Adrenal gland (tissue), 12 donors: ENCODE results near the gene MRPL44. TPM values are rescaled to one million over a fixed set of nuclear protein-coding genes. Genes with fewer than 3 reads are reported as not detected.
"Not testable (repeated sequence)": the region's sequence is repeated elsewhere in the genome, so short reads cannot be mapped to it uniquely, and the experiment has no call there.

Experiments used
- DNase-seq, 7 donors: peaks; one replicate each; pipeline ENCODE4 v3.0.0-alpha.2; 2019 to 2020
- H3K27ac ChIP-seq, 5 donors: fragments of 200-600 bp; sonication (generic) in 4 of 5; 1 replicate in 3 of 5; 2 replicates in 2 of 5; pipeline versions ENCODE4 v1.5.1 to v1.8.0; 2016 to 2020; ENCODE audit warnings: mild to moderate bottlenecking in 1 of 5
- H3K27me3 ChIP-seq: fragments of 200-600 bp; 2 replicates; pipeline ENCODE4 v1.8.0; 2021
- H3K36me3 ChIP-seq, 2 donors: fragments of 200-600 bp; replicated peaks in 1 of 2; 1 replicate in 1 of 2; 2 replicates in 1 of 2; pipeline versions ENCODE4 v1.5.1 to v1.8.0; 2018 to 2022
- H3K4me1 ChIP-seq, 2 donors: fragments of 200-600 bp; replicated peaks in 1 of 2; 1 replicate in 1 of 2; 2 replicates in 1 of 2; pipeline versions ENCODE4 v1.5.1 to v1.8.0; 2018 to 2021
- H3K4me3 ChIP-seq, 4 donors: fragments of 200-600 bp; sonication (generic) in 3 of 4; one replicate each; pipeline ENCODE4 v1.5.1; 2016 to 2018
- H3K9me3 ChIP-seq, 3 donors: fragments of 200-600 bp; sonication (generic) in 1 of 3; replicated peaks in 1 of 3; 1 replicate in 2 of 3; 2 replicates in 1 of 3; pipeline versions ENCODE4 v1.5.1 to v1.8.0; 2016 to 2021
- CTCF ChIP-seq, 6 experiments: fragments of 450-650 bp in 4 of 6; fragments of 200-600 bp in 2 of 6; sonication (generic) in 1 of 6; IDR thresholded peaks; 1 replicate in 5 of 6; 2 replicates in 1 of 6; pipeline versions ENCODE4 v1.5.1 to v1.8.0; 2016 to 2021; ENCODE audit warnings: antibody characterized with exemption in 6 of 6, mild to moderate bottlenecking in 2 of 6, moderate library complexity in 1 of 6
- POLR2A ChIP-seq, 2 donors: fragments of 450-650 bp; IDR thresholded peaks; one replicate each; pipeline ENCODE4 v1.6.1; 2017; ENCODE audit warnings: antibody characterized with exemption in 2 of 2, mild to moderate bottlenecking in 2 of 2, moderate library complexity in 1 of 2
- WGBS, 4 donors: extraction: QIAGEN DNeasy Blood & Tissue Kit in 2 of 4; methylation state at CpG; one replicate each; pipeline versions ENCODE4 v1.1.5 to v1.1.7; 2013 to 2017; 5-methylcytosine and 5-hydroxymethylcytosine counted together
- intact Hi-C, 2 donors: fragments of 100-400 bp; cut with DNase I; formaldehyde crosslinking; loops; one replicate each; pipeline versions ENCODE4 v1.14.1 to v1.15.0; 2022 to 2023
- polyA plus RNA-seq, 3 donors: library from polyadenylated mRNA; stranded (reverse); fragments of 200-250 nt in 2 of 3; fragments of 350-450 nt in 1 of 3; fragmentation: Illumina TruSeq in 1 of 3; extraction: RNeasy Lipid Tissue Mini Kit (QIAGEN cat#74804) in 1 of 3; gene quantifications; one replicate each; pipeline ENCODE4 v1.2.3, GENCODE V29; 2013 to 2014
- total RNA-seq, 9 donors: library from RNA; depleted of rRNA in 4 of 9; stranded (reverse); fragments of >200 nt in 4 of 9; fragments of 120-200 nt in 1 of 9; fragmentation: NEBNext Ultra II Directional in 1 of 9; extraction: Animal tissue kit (Norgen Biotek cat#: 25700) in 1 of 9; gene quantifications; one replicate each; pipeline versions ENCODE4 v1.1.0 to v1.2.4, GENCODE V29; 2013 to 2023
- donor health status: healthy with polysubstance abuse.
- donor health status: Bipolar disorder and iron deficiency.
- donor health status: DM: yes; HTN: yes; CAD: no.
- donor health status: DM: no; HTN: no; CAD: no.
- donor health status: DM: no; HTN: no; CAD: no.
- donor health status: DM: yes; HTN: yes; CAD: no.

The MRPL44 gene
- total and polyA plus RNA-seq, 12 donors: 11.7 to 99.2 (median 38.0) TPM

GRCh38 chr2:223937535-223937934 lies 19.7 kb upstream of the MRPL44 start:
- H3K36me3 ChIP-seq: no peaks in the 10 kb centered on the region
- intact Hi-C loops: no loop called here

GRCh38 chr2:223939438-223939837 lies 17.8 kb upstream of the MRPL44 start:
- DNase-seq, H3K9me3 ChIP-seq, H3K27ac ChIP-seq, H3K36me3 ChIP-seq, H3K4me3 ChIP-seq, H3K27me3 ChIP-seq, intact Hi-C loops: not testable (repeated sequence)
- WGBS, 4 donors: 60 to 73% (median 70%) methylated on average over 2 of the region's 2 CpGs
- peaks cover 11 to 50% of the 10 kb centered on the region in 2 donors for H3K4me1 ChIP-seq

More at GRCh38 chr2:223937535-223937934, 19.7 kb upstream of the MRPL44 start:
- 0 to 3% (median 1%) methylated on average over 1 of the region's 1 CpG for WGBS, 4 donors
- no peak for DNase-seq
- no peaks in the 10 kb centered on the region for H3K27me3 ChIP-seq
- no peaks in the 10 kb centered on the region for H3K9me3 ChIP-seq
- peaks cover 5 to 41% of the 10 kb centered on the region in 2 donors for H3K4me1 ChIP-seq
- H3K4me3 ChIP-seq: no peak overlapping the region
- H3K27ac ChIP-seq: no peak overlapping the region
- TF ChIP-seq CTCF (IDR thresholded peaks at IDR 0.05) (no peak), POLR2A (IDR thresholded peaks at IDR 0.05) (no peak)

- intact Hi-C loops: no loop called here
- no peak overlapping the region for H3K4me3 ChIP-seq
- H3K27ac ChIP-seq: peak overlapping the region in 3 of 5 donors; percentile 33 to 53 (median 36)
- DNase-seq: peak in 3 of 7 donors; percentile 23 to 42 (median 34)
- 47 to 64% (median 58%) methylated on average over 12 of the region's 12 CpGs for WGBS, 4 donors
- no peak for TF ChIP-seq CTCF (IDR thresholded peaks at IDR 0.05)
- TF ChIP-seq POLR2A (IDR thresholded peaks at IDR 0.05): no peak
- no peaks in the 10 kb centered on the region for H3K36me3 ChIP-seq
- no peaks in the 10 kb centered on the region for H3K9me3 ChIP-seq
- peaks cover 11 to 46% of the 10 kb centered on the region in 2 donors for H3K4me1 ChIP-seq
- no peaks in the 10 kb centered on the region for H3K27me3 ChIP-seq
Measured at GRCh38 chr2:223941579-223942277, 15.5 kb upstream of the MRPL44 start.

GRCh38 chr2:223943135-223943534 lies 14.1 kb upstream of the MRPL44 start:
- Histone ChIP-seq H3K9me3 (no peaks in the 10 kb centered on the region), H3K4me1 (peaks cover 11 to 32% of the 10 kb centered on the region in 2 donors), H3K4me3 (peak overlapping the region in 1 of 4 donors; percentile 68), H3K27ac (peak overlapping the region in 1 of 5 donors; percentile 85), H3K36me3 (no peaks in the 10 kb centered on the region), H3K27me3 (no peaks in the 10 kb centered on the region)
- 79 to 92% (median 85%) methylated on average over 1 of the region's 1 CpG for WGBS, 4 donors
- DNase-seq: no peak
- intact Hi-C loops: no loop called here
- TF ChIP-seq POLR2A (IDR thresholded peaks at IDR 0.05): no peak
- TF ChIP-seq CTCF (IDR thresholded peaks at IDR 0.05): no peak
